Stimulated activated CD8-positive, alpha-beta memory T cell treated with anti-CD3 and anti-CD28 coated beads, Interleukin-4, amount 100 ng/mL, for 48 hours (primary cell): ENCODE data around the gene ABCA4.
"Not testable (repeated sequence)": the region's sequence is repeated elsewhere in the genome, so short reads cannot be mapped to it uniquely, and the experiment has no call there.

Experiments used
- DNase-seq: peaks from one replicate; pipeline ENCODE4 v3.0.0-alpha.2; 2020

ABCA4 gene

GRCh38 chr1:93969371-93969770 lies 151.6 kb downstream of the ABCA4 start:
- no peak for DNase-seq

GRCh38 chr1:93967306-93967705 lies 153.6 kb downstream of the ABCA4 start:
- DNase-seq: no peak

GRCh38 chr1:93965888-93966287 lies 155.1 kb downstream of the ABCA4 start:
- no peak for DNase-seq

- DNase-seq: no peak
Observed at GRCh38 chr1:93965256-93965655, 155.7 kb downstream of the ABCA4 start.

GRCh38 chr1:93964777-93965200 lies 156.2 kb downstream of the ABCA4 start:
- DNase-seq: no peak

GRCh38 chr1:93964096-93964776 lies 156.7 kb downstream of the ABCA4 start:
- DNase-seq: no peak

- no peak for DNase-seq
Observed at GRCh38 chr1:93963585-93963984, 157.4 kb downstream of the ABCA4 start.

- no peak for DNase-seq
Observed at GRCh38 chr1:93961906-93962305, 159.0 kb downstream of the ABCA4 start.

GRCh38 chr1:93961443-93961842 lies 159.5 kb downstream of the ABCA4 start:
- DNase-seq: no peak

GRCh38 chr1:93960641-93961147 lies 160.3 kb downstream of the ABCA4 start:
- DNase-seq: no peak

GRCh38 chr1:93959413-93959812 lies 161.5 kb downstream of the ABCA4 start:
- no peak for DNase-seq

- DNase-seq: no peak
Observed at GRCh38 chr1:93958726-93959100, 162.2 kb downstream of the ABCA4 start.

- no peak for DNase-seq
Observed at GRCh38 chr1:93958032-93958725, 162.8 kb downstream of the ABCA4 start.

GRCh38 chr1:93955765-93956164 lies 165.2 kb downstream of the ABCA4 start:
- DNase-seq: no peak

GRCh38 chr1:93947002-93947686 lies 173.8 kb downstream of the ABCA4 start:
- DNase-seq: not testable (repeated sequence)
